Keratinocyte (primary cell): ENCODE data around the gene FBXO45.
"Not testable (repeated sequence)": the region's sequence is repeated elsewhere in the genome, so short reads cannot be mapped to it uniquely, and the experiment has no call there.

Experiments used
- EZH2 ChIP-seq: IDR thresholded peaks from one replicate; pipeline ENCODE4 v1.6.1; 2012; ENCODE audit warnings: inconsistent platforms, mild to moderate bottlenecking, low read length, moderate library complexity
- TF ChIP-seq, protein P1 (sequence below), 3 experiments: IDR thresholded peaks in 1 of 3; conservative IDR thresholded peaks in 1 of 3; optimal IDR thresholded peaks in 1 of 3; 2 replicates in 2 of 3; 3 replicates in 1 of 3; pipeline versions ENCODE3 to v1.5.1; 2011; ENCODE audit warnings: low read length in 3 of 3, mild to moderate bottlenecking in 3 of 3, moderate library complexity in 2 of 3, control low read depth in 1 of 3, inconsistent platforms in 1 of 3; ENCODE audit not compliant: insufficient read depth in 2 of 3; ENCODE audit errors: extremely low read depth in 1 of 3

DNA sequence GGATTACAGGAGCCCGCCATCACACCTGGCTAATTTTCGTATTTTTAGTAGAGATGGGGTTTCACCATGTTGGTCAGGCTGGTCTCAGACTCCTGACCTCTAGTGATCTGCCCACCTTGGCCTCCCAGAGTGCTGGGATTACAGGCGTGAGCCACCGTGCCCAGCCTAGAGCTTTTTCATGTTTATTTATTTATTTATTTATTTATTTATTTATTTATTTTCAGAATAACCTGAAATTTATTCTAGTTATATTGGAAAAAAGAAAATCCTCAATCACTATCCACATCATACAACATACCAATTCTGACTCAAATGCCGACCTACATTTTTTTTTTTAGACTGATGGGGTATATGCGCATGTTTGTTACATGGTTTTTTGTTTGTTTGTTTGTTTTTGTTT lies 46.8 kb downstream of the FBXO45 start:
- TF ChIP-seq, protein P1, sequence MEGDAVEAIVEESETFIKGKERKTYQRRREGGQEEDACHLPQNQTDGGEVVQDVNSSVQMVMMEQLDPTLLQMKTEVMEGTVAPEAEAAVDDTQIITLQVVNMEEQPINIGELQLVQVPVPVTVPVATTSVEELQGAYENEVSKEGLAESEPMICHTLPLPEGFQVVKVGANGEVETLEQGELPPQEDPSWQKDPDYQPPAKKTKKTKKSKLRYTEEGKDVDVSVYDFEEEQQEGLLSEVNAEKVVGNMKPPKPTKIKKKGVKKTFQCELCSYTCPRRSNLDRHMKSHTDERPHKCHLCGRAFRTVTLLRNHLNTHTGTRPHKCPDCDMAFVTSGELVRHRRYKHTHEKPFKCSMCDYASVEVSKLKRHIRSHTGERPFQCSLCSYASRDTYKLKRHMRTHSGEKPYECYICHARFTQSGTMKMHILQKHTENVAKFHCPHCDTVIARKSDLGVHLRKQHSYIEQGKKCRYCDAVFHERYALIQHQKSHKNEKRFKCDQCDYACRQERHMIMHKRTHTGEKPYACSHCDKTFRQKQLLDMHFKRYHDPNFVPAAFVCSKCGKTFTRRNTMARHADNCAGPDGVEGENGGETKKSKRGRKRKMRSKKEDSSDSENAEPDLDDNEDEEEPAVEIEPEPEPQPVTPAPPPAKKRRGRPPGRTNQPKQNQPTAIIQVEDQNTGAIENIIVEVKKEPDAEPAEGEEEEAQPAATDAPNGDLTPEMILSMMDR (optimal IDR thresholded peaks at IDR 0.05 in 1 of 3, IDR thresholded peaks at IDR 0.05 in 1 of 3, conservative IDR thresholded peaks at IDR 0.05 in 1 of 3; ENCODE audit: extremely low read depth in 1 of 3, insufficient read depth in 2 of 3, low read length in 3 of 3), result not testable (repeated sequence)
- not testable (repeated sequence) for TF ChIP-seq EZH2
